Measurements from ENCODE around the gene C1QTNF12.
"Not testable (repeated sequence)": the region's sequence is repeated elsewhere in the genome, so short reads cannot be mapped to it uniquely, and the experiment has no call there.

C1QTNF12 gene

GRCh38 chr1:1196431-1197187 lies 49.9 kb downstream of the C1QTNF12 start:
- no peak for DNase-seq

DNA sequence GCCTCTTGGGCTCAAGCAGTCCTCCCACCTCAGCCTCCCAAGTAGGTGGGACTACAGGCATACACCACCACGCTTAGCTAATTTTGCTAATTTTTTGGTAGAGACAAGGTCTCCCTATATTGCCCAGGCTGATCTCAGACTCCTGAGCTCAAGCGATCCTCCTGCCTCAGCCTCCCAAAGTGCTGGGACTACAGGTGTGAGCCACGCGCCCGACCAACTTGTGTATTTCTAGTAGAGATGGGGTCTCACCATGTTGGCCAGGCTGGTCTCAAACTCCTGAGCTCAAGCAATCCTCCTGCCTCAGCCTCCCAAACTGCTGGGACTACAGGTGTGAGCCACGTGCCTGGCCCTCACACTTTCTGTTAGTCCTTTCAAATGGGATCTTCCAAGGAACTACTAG lies 50.8 kb downstream of the C1QTNF12 start:
- not testable (repeated sequence) for DNase-seq

DNA sequence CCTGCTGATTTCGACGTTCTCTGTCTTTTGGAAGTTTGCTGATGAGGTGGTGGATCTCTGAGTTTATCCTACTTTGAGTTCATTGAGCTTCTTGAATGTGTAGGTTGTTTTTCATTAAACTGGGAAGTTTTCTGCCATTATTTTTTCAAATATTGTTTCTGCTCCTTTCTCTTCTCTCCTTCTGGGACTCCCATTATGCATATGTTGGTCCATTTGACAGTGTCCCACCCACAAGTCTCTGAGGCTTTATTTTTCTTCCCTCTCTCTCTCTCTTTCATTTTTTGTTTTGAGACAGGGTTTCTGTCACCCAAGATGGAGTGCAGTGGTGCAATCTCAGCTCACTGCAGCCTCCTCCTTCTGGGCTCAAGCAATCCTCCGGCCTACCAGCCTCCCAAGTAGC lies 51.8 kb downstream of the C1QTNF12 start:
- DNase-seq = no peak
